Gastrocnemius medialis (tissue), 4 donors: ENCODE results near the gene GRM1.

Experiments
- POLR2A ChIP-seq, 2 donors: fragments of 450-650 bp; IDR thresholded peaks; one replicate each; pipeline ENCODE4 v1.6.1; 2017; ENCODE audit warnings: antibody characterized with exemption in 2 of 2, mild to moderate bottlenecking in 2 of 2, moderate library complexity in 2 of 2
- TF ChIP-seq, protein P1 (sequence below), 5 experiments: fragments of 450-650 bp in 3 of 5; fragments of 200-600 bp in 2 of 5; sonication (generic) in 2 of 5; IDR thresholded peaks in 4 of 5; conservative IDR thresholded peaks in 1 of 5; 1 replicate in 4 of 5; 2 replicates in 1 of 5; pipeline ENCODE4 v1.5.1; 2016 to 2019; ENCODE audit warnings: antibody characterized with exemption in 5 of 5, mild to moderate bottlenecking in 3 of 5, moderate library complexity in 3 of 5

DNA sequence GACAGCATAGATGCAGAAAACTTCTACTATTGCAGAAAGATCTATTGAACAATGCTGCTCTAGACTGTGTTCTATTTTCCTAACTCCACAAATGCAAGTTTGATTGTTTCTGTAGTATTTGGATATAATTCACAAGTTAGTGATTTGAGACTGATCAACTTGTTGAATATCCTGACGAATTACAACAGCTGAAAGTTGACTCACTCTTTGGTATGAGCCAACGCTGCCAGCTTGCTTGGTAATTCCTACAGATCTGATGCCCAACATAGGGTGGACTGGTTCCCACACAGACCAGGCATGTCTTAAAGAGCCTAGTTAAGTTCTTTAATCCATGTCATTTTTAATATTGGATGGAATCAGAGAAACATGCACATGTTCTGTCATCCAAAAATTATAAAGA, 283.7 kb downstream of the GRM1 start:
- TF ChIP-seq, protein P1, sequence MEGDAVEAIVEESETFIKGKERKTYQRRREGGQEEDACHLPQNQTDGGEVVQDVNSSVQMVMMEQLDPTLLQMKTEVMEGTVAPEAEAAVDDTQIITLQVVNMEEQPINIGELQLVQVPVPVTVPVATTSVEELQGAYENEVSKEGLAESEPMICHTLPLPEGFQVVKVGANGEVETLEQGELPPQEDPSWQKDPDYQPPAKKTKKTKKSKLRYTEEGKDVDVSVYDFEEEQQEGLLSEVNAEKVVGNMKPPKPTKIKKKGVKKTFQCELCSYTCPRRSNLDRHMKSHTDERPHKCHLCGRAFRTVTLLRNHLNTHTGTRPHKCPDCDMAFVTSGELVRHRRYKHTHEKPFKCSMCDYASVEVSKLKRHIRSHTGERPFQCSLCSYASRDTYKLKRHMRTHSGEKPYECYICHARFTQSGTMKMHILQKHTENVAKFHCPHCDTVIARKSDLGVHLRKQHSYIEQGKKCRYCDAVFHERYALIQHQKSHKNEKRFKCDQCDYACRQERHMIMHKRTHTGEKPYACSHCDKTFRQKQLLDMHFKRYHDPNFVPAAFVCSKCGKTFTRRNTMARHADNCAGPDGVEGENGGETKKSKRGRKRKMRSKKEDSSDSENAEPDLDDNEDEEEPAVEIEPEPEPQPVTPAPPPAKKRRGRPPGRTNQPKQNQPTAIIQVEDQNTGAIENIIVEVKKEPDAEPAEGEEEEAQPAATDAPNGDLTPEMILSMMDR (IDR thresholded peaks at IDR 0.05 in 4 of 5, conservative IDR thresholded peaks at IDR 0.05 in 1 of 5): no peak
- TF ChIP-seq POLR2A (IDR thresholded peaks at IDR 0.05): no peak
